Pancreas (tissue), 10 donors: ENCODE results near the gene GSG1L2. TPM values are rescaled to one million over a fixed set of nuclear protein-coding genes. Genes with fewer than 3 reads are reported as not detected.

ENCODE experiments used
- ATAC-seq, 4 donors: fragments of 200-7000 bp; cut with Tn5 transposase; one replicate each; pipeline versions ENCODE4 v1.8.0 to v1.9.1; 2020; ENCODE audit warnings: mild to moderate bottlenecking in 4 of 4, moderate library complexity in 4 of 4
- DNase-seq, 6 donors: peaks; one replicate each; pipeline ENCODE4 v3.0.0-alpha.2; 2020
- FAIRE-seq: peaks from 2 replicates; lab custom pipeline; 2012; peaks lifted over from hg19 to GRCh38; lab: Jason Lieb, UNC
- H3K27ac ChIP-seq, 4 donors: fragments of 200-600 bp; sonication (generic); 1 replicate in 3 of 4; 2 replicates in 1 of 4; pipeline versions ENCODE4 v1.5.0 to v1.8.0; 2020
- H3K27me3 ChIP-seq, 4 donors: fragments of 200-600 bp; one replicate each; pipeline ENCODE4 v1.8.0; 2021
- H3K36me3 ChIP-seq, 3 donors: fragments of 200-600 bp; sonication (generic) in 1 of 3; one replicate each; pipeline versions ENCODE4 v1.5.0 to v1.8.0; 2020 to 2021
- H3K4me1 ChIP-seq, 3 donors: fragments of 200-600 bp; one replicate each; pipeline ENCODE4 v1.8.0; 2021
- H3K4me3 ChIP-seq, 4 donors: fragments of 200-600 bp; sonication (generic) in 2 of 4; one replicate each; pipeline versions ENCODE4 v1.5.0 to v1.8.0; 2020 to 2021
- H3K9me3 ChIP-seq, 4 donors: fragments of 200-600 bp; one replicate each; pipeline ENCODE4 v1.8.0; 2021
- CTCF ChIP-seq, 4 donors: fragments of 200-600 bp; sonication (generic) in 3 of 4; IDR thresholded peaks; one replicate each; pipeline versions ENCODE4 v1.5.0 to v1.8.0; 2021; ENCODE audit warnings: antibody characterized with exemption in 4 of 4
- WGBS, 2 donors: extraction: QIAGEN DNeasy Blood & Tissue Kit; methylation state at CpG; one replicate each; pipeline ENCODE4 v1.1.7; 2013; 5-methylcytosine and 5-hydroxymethylcytosine counted together
- intact Hi-C, 3 donors: fragments of 100-400 bp; cut with DNase I; formaldehyde crosslinking; loops; one replicate each; pipeline versions ENCODE4 v1.11.1 to v1.14.2; 2022
- polyA plus RNA-seq, 2 donors: library from polyadenylated mRNA; stranded (reverse); fragments of 200-250 nt; gene quantifications; one replicate each; pipeline ENCODE4 v1.2.3, GENCODE V29; 2013
- total RNA-seq, 6 donors: library from RNA; stranded (reverse); fragmentation: NEBNext Ultra II Directional in 4 of 6; extraction: Animal tissue kit (Norgen Biotek cat#: 25700) in 4 of 6; gene quantifications; one replicate each; pipeline versions ENCODE4 v1.2.1 to v1.2.4, GENCODE V29; 2021 to 2023
- donor health status: healthy with polysubstance abuse.
- donor health status: DM: no; HTN: no; CAD: no; lungs with moderate emphysema.
- donor health status: DM: no; HTN: no; CAD: no.
- donor health status: control.
- donor health status: control.
- donor health status: Bipolar disorder and iron deficiency.
- donor health status: DM: yes; HTN: yes; CAD: no.
- donor health status: DM: no; HTN: no; CAD: no.
- donor health status: DM: no; HTN: no; CAD: no.
- donor health status: DM: yes; HTN: yes; CAD: no.

Gene GSG1L2
- total and polyA plus RNA-seq, 8 donors: not detected

- intact Hi-C loops: no loop called here
- TF ChIP-seq CTCF (IDR thresholded peaks at IDR 0.05): no peak
- FAIRE-seq (no peak), DNase-seq (no peak), ATAC-seq (no peak)
- Histone ChIP-seq H3K9me3 (no peaks in the 10 kb centered on the region), H3K4me1 (no peaks in the 10 kb centered on the region), H3K4me3 (no peak overlapping the region), H3K27me3 (peaks cover 0 to 11% (median 0%) of the 10 kb centered on the region in 4 donors), H3K27ac (no peak overlapping the region), H3K36me3 (no peaks in the 10 kb centered on the region)
- 46 to 54% methylated on average over 6 of the region's 6 CpGs for WGBS, 2 donors
Observed at GRCh38 chr17:9806699-9807098, 15.2 kb downstream of the GSG1L2 start.

GRCh38 chr17:9805769-9806168, 16.1 kb downstream of the GSG1L2 start:
- no peak for TF ChIP-seq CTCF (IDR thresholded peaks at IDR 0.05)
- ATAC-seq (no peak), DNase-seq (no peak), FAIRE-seq (no peak)
- intact Hi-C loops: no loop called here
- Histone ChIP-seq H3K4me3 (no peak overlapping the region), H3K36me3 (no peaks in the 10 kb centered on the region), H3K27ac (no peak overlapping the region), H3K9me3 (no peaks in the 10 kb centered on the region), H3K4me1 (no peaks in the 10 kb centered on the region), H3K27me3 (peaks cover 0 to 12% (median 0%) of the 10 kb centered on the region in 4 donors)
- WGBS, 2 donors: 32 to 53% methylated on average over 4 of the region's 4 CpGs

- FAIRE-seq (no peak), DNase-seq (no peak), ATAC-seq (no peak)
- H3K27me3 ChIP-seq: peaks cover 0 to 24% (median 0%) of the 10 kb centered on the region in 4 donors
- no peak overlapping the region for H3K4me3 ChIP-seq
- H3K4me1 ChIP-seq: no peaks in the 10 kb centered on the region
- intact Hi-C loops: no loop called here
- H3K36me3 ChIP-seq: no peaks in the 10 kb centered on the region
- H3K9me3 ChIP-seq: no peaks in the 10 kb centered on the region
- no peak for TF ChIP-seq CTCF (IDR thresholded peaks at IDR 0.05)
- 43 to 47% methylated on average over 4 of the region's 4 CpGs for WGBS, 2 donors
- H3K27ac ChIP-seq: no peak overlapping the region
Observed at GRCh38 chr17:9802697-9803096, 19.2 kb downstream of the GSG1L2 start.

- DNase-seq: no peak
- Histone ChIP-seq H3K36me3 (no peaks in the 10 kb centered on the region), H3K4me3 (no peak overlapping the region), H3K27me3 (peaks cover 0 to 24% (median 0%) of the 10 kb centered on the region in 4 donors), H3K4me1 (no peaks in the 10 kb centered on the region), H3K27ac (no peak overlapping the region), H3K9me3 (no peaks in the 10 kb centered on the region)
- FAIRE-seq: no peak
- ATAC-seq: no peak
- WGBS, 2 donors: 63 to 66% methylated on average over 13 of the region's 13 CpGs
- intact Hi-C loops: no loop called here
- no peak for TF ChIP-seq CTCF (IDR thresholded peaks at IDR 0.05)
Observed at GRCh38 chr17:9802294-9802693, 19.6 kb downstream of the GSG1L2 start.

- no peak for DNase-seq
- ATAC-seq: no peak
- peaks cover 0 to 24% (median 0%) of the 10 kb centered on the region in 4 donors for H3K27me3 ChIP-seq
- no peak overlapping the region for H3K4me3 ChIP-seq
- H3K27ac ChIP-seq: no peak overlapping the region
- TF ChIP-seq CTCF (IDR thresholded peaks at IDR 0.05): no peak
- no peaks in the 10 kb centered on the region for H3K4me1 ChIP-seq
- H3K36me3 ChIP-seq: no peaks in the 10 kb centered on the region
- FAIRE-seq: no peak
- WGBS, 2 donors: 40 to 48% methylated on average over 2 of the region's 2 CpGs
- intact Hi-C loops: no loop called here
- no peaks in the 10 kb centered on the region for H3K9me3 ChIP-seq
Observed at GRCh38 chr17:9801505-9801904, 20.4 kb downstream of the GSG1L2 start.
